BLaER1 treated with 17β-estradiol and CSF1 and Interleukin-3, amounts not matched to agents 10 nM and 100 nM (cell line): Measurements from ENCODE around the gene LZTFL1.

Experiments used
- H3K27ac ChIP-seq, 11 experiments: shearing (Covaris generic); formaldehyde crosslinking; 2 replicates each; pipeline ENCODE4 v1.8.1; 2022
- H3K27me3 ChIP-seq, 11 experiments: shearing (Covaris generic); formaldehyde crosslinking; 2 replicates each; pipeline ENCODE4 v1.8.1; 2022
- H3K36me3 ChIP-seq, 11 experiments: shearing (Covaris generic); formaldehyde crosslinking; 2 replicates each; pipeline ENCODE4 v1.8.1; 2022
- H3K4me1 ChIP-seq, 10 experiments: shearing (Covaris generic); formaldehyde crosslinking; 2 replicates each; pipeline ENCODE4 v1.8.1; 2022
- H3K4me2 ChIP-seq, 11 experiments: shearing (Covaris generic); formaldehyde crosslinking; 2 replicates each; pipeline ENCODE4 v1.8.1; 2022
- H3K4me3 ChIP-seq, 10 experiments: shearing (Covaris generic); formaldehyde crosslinking; 2 replicates each; pipeline ENCODE4 v1.8.1; 2022
- H3K9ac ChIP-seq, 11 experiments: shearing (Covaris generic); formaldehyde crosslinking; 2 replicates each; pipeline ENCODE4 v1.8.1; 2022
- H3K9me3 ChIP-seq, 11 experiments: shearing (Covaris generic); formaldehyde crosslinking; replicated peaks in 1 of 11; 2 replicates each; pipeline ENCODE4 v1.8.1; 2022
- H4K20me1 ChIP-seq, 11 experiments: shearing (Covaris generic); formaldehyde crosslinking; 2 replicates each; pipeline ENCODE4 v1.8.1; 2022
- Cebpa-rat ChIP-seq, 11 experiments: shearing (Covaris generic); IDR thresholded peaks; 2 replicates each; pipeline ENCODE4 v1.8.1; 2022

Gene LZTFL1

GRCh38 chr3:45786801-45787495 is 55.0 kb downstream of the LZTFL1 start:
- no peaks in the 10 kb centered on the region for H3K36me3 ChIP-seq
- H4K20me1 ChIP-seq: no peaks in the 10 kb centered on the region
- peaks cover 13 to 20% (median 18%) of the 10 kb centered on the region in 10 experiments for H3K4me1 ChIP-seq
- H3K9ac ChIP-seq: no peak overlapping the region
- no peak overlapping the region for H3K4me2 ChIP-seq
- H3K9me3 ChIP-seq: peaks cover 26 to 44% (median 33%) of the 10 kb centered on the region in 11 experiments
- H3K4me3 ChIP-seq: no peak overlapping the region
- no peak for TF ChIP-seq Cebpa-rat (IDR thresholded peaks at IDR 0.05)
- no peak overlapping the region for H3K27ac ChIP-seq
- H3K27me3 ChIP-seq: no peaks in the 10 kb centered on the region

DNA sequence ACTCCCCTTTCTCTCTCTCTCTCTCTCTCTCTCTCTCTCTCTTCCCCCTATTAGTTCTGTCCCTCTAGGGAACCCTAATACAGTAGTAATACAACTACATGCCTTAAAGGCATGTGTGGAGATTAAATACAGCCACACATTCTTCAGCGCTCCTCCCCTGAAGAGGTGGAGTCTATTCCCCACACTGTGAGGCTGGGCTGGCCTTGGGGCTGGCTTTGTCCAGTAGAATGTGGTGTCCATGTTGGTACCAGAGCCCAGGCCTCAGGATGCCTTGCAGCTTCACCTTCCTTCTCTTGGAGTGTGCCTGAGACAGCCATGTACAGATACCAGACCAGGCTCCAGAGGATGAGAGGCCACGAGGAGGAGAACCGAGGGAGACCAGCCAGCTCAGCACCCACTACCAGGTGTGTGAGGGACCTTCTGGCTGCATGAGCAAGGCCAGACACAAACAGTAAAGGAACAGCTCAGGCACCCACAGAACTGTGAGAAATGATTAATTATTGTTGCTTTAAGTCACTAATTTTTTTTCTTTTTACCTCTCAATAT is 56.2 kb downstream of the LZTFL1 start:
- H3K36me3 ChIP-seq: no peaks in the 10 kb centered on the region
- H3K4me3 ChIP-seq: no peak overlapping the region
- no peak for TF ChIP-seq Cebpa-rat (IDR thresholded peaks at IDR 0.05)
- H3K9me3 ChIP-seq: peaks cover 26 to 40% (median 32%) of the 10 kb centered on the region in 11 experiments
- peaks cover under 1 to 7% (median 6%) of the 10 kb centered on the region in 10 experiments; a peak in 17 of 20 replicates for H3K4me1 ChIP-seq
- H3K4me2 ChIP-seq: no peak overlapping the region
- H4K20me1 ChIP-seq: no peaks in the 10 kb centered on the region
- no peaks in the 10 kb centered on the region for H3K27me3 ChIP-seq
- H3K27ac ChIP-seq: no peak overlapping the region
- no peak overlapping the region for H3K9ac ChIP-seq

GRCh38 chr3:45783667-45784066 is 58.3 kb downstream of the LZTFL1 start:
- H3K4me2 ChIP-seq: no peak overlapping the region
- H3K9ac ChIP-seq: no peak overlapping the region
- H4K20me1 ChIP-seq: no peaks in the 10 kb centered on the region
- no peaks in the 10 kb centered on the region for H3K36me3 ChIP-seq
- H3K9me3 ChIP-seq: peaks cover 6 to 20% (median 12%) of the 10 kb centered on the region in 11 experiments; a peak in 18 of 22 replicates
- H3K27ac ChIP-seq: no peak overlapping the region
- H3K4me3 ChIP-seq: no peak overlapping the region
- no peak for TF ChIP-seq Cebpa-rat (IDR thresholded peaks at IDR 0.05)
- no peaks in the 10 kb centered on the region for H3K4me1 ChIP-seq
- H3K27me3 ChIP-seq: no peaks in the 10 kb centered on the region

GRCh38 chr3:45782381-45782780 is 59.5 kb downstream of the LZTFL1 start:
- Histone ChIP-seq H3K9ac (no peak overlapping the region), H3K4me1 (no peaks in the 10 kb centered on the region), H3K36me3 (no peaks in the 10 kb centered on the region), H3K27me3 (no peaks in the 10 kb centered on the region), H3K27ac (no peak overlapping the region), H4K20me1 (no peaks in the 10 kb centered on the region), H3K4me2 (no peak overlapping the region), H3K9me3 (peaks cover 0 to 9% (median under 1%) of the 10 kb centered on the region in 11 experiments; a peak in 5 of 22 replicates), H3K4me3 (no peak overlapping the region)
- TF ChIP-seq Cebpa-rat (IDR thresholded peaks at IDR 0.05): no peak

- Histone ChIP-seq H3K9ac (no peak overlapping the region), H3K27me3 (no peaks in the 10 kb centered on the region), H3K27ac (no peak overlapping the region), H4K20me1 (no peaks in the 10 kb centered on the region), H3K9me3 (peaks cover 0 to 3% (median 0%) of the 10 kb centered on the region in 11 experiments; a peak in 3 of 22 replicates), H3K4me3 (no peak overlapping the region), H3K4me2 (no peak overlapping the region), H3K36me3 (no peaks in the 10 kb centered on the region), H3K4me1 (no peaks in the 10 kb centered on the region)
- no peak for TF ChIP-seq Cebpa-rat (IDR thresholded peaks at IDR 0.05)
These were observed 60.1 kb downstream of the LZTFL1 start for GRCh38 chr3:45781841-45782240.

- Histone ChIP-seq H3K9ac (no peak overlapping the region), H4K20me1 (no peaks in the 10 kb centered on the region), H3K4me2 (no peak overlapping the region), H3K4me1 (no peaks in the 10 kb centered on the region), H3K9me3 (peaks cover 0 to 3% (median 0%) of the 10 kb centered on the region in 11 experiments; a peak in 3 of 22 replicates), H3K36me3 (no peaks in the 10 kb centered on the region), H3K4me3 (no peak overlapping the region), H3K27ac (no peak overlapping the region), H3K27me3 (no peaks in the 10 kb centered on the region)
- no peak for TF ChIP-seq Cebpa-rat (IDR thresholded peaks at IDR 0.05)
These were observed 60.6 kb downstream of the LZTFL1 start for GRCh38 chr3:45781271-45781670.

DNA sequence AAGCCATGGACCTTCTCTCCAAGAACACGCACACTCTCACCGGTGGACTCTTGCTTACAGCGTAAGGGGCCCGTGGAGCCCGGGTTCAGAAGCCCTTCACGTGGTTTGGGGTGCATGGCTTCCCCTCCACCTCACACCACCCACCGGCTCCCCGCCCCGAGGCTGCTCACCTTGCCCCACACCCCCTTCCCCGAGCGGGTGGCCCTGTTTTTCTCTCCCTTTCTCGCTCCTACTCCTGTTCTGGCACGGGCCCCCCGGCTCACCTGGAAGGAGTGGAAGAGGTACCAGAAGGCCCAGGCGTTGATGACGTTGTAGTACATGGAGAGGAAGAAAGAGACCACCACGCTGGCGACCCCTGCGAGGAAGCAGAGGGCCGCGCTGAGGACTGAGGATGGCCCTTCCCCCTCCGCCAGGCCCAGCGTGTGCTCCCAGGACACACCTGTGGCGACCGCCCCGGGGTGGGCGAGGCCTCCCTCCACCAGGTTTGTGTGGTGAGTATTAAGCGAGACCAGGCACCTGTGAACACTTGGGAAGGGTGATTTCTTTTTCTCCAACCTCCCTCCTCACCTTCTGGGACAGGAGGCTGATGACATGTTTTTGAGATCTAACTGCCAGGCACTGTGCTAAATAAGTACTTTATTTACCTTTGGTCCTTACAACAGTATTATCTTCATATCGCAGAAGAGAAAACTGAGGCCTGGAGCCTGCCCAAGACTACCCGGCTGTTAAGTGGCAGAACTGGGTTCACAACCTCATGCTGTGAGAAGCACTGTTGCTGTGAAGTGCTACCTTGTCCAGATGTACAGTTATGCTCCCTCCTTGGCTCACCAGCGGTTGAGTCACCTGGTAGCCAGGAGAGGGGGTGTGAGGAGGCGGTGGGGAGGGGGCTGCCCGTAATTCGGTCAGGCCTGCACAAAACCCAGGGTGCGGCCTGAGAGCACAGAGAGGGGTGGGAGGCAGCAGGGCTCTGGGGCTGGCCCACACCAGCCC is 61.9 kb downstream of the LZTFL1 start:
- Histone ChIP-seq H3K9ac (no peak overlapping the region), H3K4me2 (no peak overlapping the region), H3K27ac (no peak overlapping the region), H3K36me3 (no peaks in the 10 kb centered on the region), H4K20me1 (no peaks in the 10 kb centered on the region), H3K4me1 (no peaks in the 10 kb centered on the region), H3K9me3 (peaks cover 0 to 3% (median 0%) of the 10 kb centered on the region in 11 experiments; a peak in 3 of 22 replicates), H3K4me3 (no peak overlapping the region), H3K27me3 (no peaks in the 10 kb centered on the region)
- TF ChIP-seq Cebpa-rat (IDR thresholded peaks at IDR 0.05): no peak

GRCh38 chr3:45778761-45779201 is 63.1 kb downstream of the LZTFL1 start:
- no peak overlapping the region for H3K27ac ChIP-seq
- H3K4me2 ChIP-seq: no peak overlapping the region
- no peak overlapping the region for H3K4me3 ChIP-seq
- H3K36me3 ChIP-seq: no peaks in the 10 kb centered on the region
- no peak overlapping the region for H3K9ac ChIP-seq
- no peak for TF ChIP-seq Cebpa-rat (IDR thresholded peaks at IDR 0.05)
- H3K27me3 ChIP-seq: no peaks in the 10 kb centered on the region
- no peaks in the 10 kb centered on the region for H4K20me1 ChIP-seq
- H3K9me3 ChIP-seq: no peaks in the 10 kb centered on the region
- H3K4me1 ChIP-seq: no peaks in the 10 kb centered on the region

DNA sequence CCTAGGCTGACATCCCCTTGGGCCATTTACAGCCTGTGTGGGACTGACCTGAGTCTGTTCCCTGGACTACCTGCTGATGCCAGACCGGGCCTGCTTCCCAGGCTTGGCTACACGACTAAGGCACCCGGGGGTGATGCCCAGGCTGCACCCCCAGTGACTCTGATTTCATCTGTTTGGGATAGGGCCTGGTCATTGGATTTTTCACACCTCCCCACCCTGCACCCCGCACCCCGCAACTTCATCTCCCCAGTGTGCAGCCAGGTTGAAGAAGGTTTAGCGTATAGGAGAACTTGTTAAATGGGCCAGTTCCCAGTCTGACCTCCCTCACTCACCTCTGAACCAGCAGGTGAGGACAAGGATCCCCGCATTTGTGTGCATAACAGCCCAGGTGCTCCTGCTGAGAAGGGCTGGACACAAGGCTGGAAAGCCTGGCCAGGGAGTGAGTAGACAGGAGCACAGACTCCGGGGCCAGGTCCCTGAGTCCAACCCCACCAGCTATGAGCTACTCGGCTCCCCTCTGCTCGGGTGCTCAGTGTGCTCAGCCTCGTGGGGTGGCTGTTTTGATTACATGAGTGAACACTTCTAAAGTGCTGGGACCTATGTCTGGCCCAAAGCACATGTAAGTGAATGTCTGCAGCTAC is 64.1 kb downstream of the LZTFL1 start:
- H3K27ac ChIP-seq: no peak overlapping the region
- H3K4me3 ChIP-seq: no peak overlapping the region
- no peaks in the 10 kb centered on the region for H4K20me1 ChIP-seq
- no peaks in the 10 kb centered on the region for H3K36me3 ChIP-seq
- H3K4me2 ChIP-seq: no peak overlapping the region
- no peaks in the 10 kb centered on the region for H3K9me3 ChIP-seq
- no peak for TF ChIP-seq Cebpa-rat (IDR thresholded peaks at IDR 0.05)
- no peaks in the 10 kb centered on the region for H3K27me3 ChIP-seq
- peaks cover 0 to 3% (median 0%) of the 10 kb centered on the region in 10 experiments; a peak in 3 of 20 replicates for H3K4me1 ChIP-seq
- no peak overlapping the region for H3K9ac ChIP-seq
